IMR-90 (cell line): ENCODE data around the gene SLC12A7. TPM values are rescaled to one million over a fixed set of nuclear protein-coding genes. Genes with fewer than 3 reads are reported as not detected.

Experiments used
- CTCF ChIP-seq: conservative IDR thresholded peaks from 2 replicates; pipeline ENCODE4 v1.5.1; 2012; ENCODE audit warnings: mild to moderate bottlenecking, low read depth, low read length, improper control_type of control experiment
- polyA plus RNA-seq, 3 experiments: library from polyadenylated mRNA; depleted of rRNA; stranded (reverse); fragments of >200 nt; gene quantifications; 2 replicates each; pipeline ENCODE4 v1.2.3, GENCODE V29; 2012; ENCODE audit warnings: low replicate concordance in 1 of 3
- total RNA-seq: library from RNA; depleted of rRNA; stranded (reverse); fragments of >200 nt; gene quantifications from 2 replicates; pipeline ENCODE4 v1.2.3, GENCODE V29; 2012

Gene SLC12A7
- total and polyA plus RNA-seq, 2 of the 4 experiments (the other 2 are of a cell fraction): 3.0 to 6.1 TPM

GRCh38 chr5:1111241-1111726, 579 bp downstream of the SLC12A7 start (continued):
- no peak for TF ChIP-seq CTCF
